Nucleus accumbens (tissue), 56 donors: ENCODE results near the gene TRIM73.
"Not testable (repeated sequence)": the region's sequence is repeated elsewhere in the genome, so short reads cannot be mapped to it uniquely, and the experiment has no call there.

Source experiments
- DNase-seq, 56 donors: peaks; one replicate each; lab custom pipeline; 2025; lab: John Stamatoyannopoulos, UW

TRIM73 gene

DNA sequence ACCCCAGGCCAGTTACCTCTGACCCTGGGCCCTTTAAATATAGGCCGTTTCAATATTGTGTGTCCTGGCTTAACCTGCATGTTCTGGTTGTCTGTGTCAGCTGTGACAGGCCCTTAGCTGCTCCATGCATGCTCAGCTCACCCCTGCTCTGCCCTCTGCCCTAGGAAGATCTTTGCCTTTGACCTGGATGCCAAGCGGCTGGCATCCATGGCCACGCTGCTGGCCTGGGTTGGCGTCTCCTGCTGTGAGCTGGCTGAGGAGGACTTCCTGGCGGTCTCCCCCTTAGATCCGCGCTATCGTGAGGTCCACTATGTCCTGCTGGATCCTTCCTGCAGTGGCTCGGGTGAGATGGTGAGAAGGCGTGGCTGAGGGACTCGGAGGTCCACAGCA lies 20.0 kb downstream of the TRIM73 start:
- DNase-seq: not testable (repeated sequence)

DNA sequence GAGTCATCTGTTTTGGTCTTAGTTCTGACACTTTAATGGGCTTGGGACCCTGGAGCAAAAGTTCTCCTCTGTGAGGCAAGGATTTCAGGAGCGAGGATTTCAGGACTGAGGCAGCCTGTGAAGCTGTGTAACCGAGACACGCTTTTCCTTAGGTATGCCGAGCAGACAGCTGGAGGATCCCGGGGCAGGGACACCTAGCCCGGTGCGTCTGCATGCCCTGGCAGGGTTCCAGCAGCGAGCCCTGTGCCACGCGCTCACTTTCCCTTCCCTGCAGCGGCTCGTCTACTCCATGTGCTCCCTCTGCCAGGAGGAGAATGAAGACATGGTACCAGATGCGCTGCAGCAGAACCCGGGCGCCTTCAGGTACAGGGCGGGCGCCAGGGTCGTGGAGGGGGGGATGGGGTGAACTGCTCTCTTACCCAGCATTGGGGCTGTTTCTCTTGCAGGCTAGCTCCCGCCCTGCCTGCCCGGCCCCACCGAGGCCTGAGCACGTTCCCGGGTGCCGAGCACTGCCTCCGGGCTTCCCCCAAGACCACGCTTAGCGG lies 20.5 kb downstream of the TRIM73 start:
- DNase-seq: not testable (repeated sequence)

DNA sequence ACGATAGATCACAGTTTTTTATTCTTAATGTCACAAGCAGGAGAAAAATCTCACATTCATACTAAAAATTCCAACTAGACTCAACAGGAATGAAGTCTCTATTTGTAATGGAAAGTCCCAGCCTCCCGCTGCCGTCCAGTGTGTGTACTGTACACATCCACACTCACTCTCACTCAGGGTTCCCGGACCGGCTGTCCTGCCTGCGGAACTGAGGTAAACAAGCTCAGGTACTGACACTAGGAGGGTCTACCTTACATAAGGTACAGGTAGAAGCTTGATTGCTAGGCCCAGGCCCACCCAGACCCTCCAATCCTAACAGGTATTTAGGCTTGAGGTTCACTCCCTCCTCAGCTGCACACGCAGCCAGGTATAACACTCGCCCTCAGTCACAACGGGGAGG lies 21.4 kb downstream of the TRIM73 start:
- not testable (repeated sequence) for DNase-seq

DNA sequence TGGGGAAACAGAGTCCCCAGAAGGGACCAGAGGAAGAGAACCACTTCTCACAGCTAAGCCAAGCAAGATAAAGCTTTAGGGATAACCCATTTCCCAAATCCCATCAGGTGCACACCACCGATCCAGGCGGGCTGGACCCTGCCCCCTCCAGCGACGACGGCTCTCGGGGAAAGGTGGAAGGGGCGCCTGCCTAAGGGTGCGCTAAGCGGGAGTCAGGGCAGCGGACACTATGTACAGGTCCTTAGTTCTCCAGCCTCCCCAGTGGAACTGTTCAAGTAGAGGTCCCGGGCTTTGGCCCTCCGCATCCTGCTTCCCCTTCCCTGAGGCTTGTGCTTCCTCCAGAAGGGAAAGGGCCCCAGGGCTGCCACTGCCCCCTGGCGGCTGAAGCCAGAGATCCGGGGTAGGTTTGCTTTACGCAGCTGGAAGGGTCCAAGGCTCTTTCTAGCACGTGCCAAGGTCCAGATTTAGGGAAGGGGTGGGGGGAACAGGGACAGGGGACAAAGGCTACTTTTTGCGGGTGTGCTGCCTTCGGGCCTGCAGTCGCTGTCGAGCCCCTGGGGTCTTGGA lies 22.9 kb downstream of the TRIM73 start:
- not testable (repeated sequence) for DNase-seq

DNA sequence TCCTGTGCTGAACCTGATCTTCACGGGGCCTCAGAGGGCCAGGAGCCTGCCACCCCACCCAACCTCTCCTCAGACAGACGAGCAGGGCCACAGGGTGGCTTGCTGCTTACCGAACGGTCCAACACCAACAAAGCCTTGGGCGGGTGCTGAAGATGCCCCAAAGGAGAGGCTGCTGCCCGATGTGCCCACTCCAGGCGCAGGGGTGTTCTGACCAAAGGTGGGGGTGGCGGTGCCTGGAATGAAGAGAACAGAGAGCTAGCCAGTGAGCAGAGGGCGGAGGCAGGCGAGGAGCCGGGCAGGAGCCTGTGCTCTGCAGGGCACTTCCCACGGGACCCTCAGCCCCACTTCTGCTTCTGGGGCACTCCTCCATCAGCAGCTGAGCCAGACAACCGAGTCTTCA lies 23.8 kb downstream of the TRIM73 start:
- DNase-seq: not testable (repeated sequence)

DNA sequence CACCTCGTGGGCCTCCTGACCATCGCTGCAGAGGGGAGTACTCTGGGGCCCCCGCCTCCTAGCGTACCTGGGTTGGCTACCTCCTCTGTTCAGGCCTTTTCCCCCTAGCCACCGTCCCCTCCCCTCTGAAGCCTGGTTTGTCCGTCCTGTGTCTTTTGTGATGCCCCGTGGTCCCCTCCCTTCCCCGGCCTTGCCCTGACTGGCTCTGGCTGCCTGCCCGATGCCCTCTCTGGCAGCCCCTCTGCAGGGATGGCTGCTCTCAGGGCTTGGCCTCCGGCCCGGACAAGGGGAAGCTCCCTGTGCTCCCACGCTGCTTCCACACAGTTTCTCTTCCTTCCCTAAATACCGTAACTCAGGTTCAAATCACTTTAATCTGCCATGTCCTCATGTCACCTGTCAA lies 24.3 kb downstream of the TRIM73 start:
- DNase-seq: peak in 14 of 56 donors; percentile 0 to 37 (median 12)

DNA sequence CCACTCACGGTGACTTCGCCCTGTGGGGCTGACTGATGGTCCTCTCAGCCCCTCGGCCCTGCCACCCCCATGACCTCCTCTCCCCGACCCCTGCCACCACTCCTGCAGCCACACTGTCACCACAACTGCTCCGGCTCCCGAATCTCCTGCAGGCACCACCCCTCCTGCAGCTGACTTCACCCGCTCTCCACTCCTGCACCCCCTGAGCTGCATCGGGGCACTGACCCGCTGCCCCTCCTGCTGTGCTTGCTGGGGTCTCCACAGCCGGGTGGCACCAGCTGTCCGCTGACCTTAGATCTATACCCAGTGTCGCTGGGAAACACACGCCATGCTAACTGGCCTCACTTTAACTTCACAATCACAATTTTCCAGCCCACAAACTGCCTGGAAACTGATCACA lies 24.7 kb downstream of the TRIM73 start:
- not testable (repeated sequence) for DNase-seq

DNA sequence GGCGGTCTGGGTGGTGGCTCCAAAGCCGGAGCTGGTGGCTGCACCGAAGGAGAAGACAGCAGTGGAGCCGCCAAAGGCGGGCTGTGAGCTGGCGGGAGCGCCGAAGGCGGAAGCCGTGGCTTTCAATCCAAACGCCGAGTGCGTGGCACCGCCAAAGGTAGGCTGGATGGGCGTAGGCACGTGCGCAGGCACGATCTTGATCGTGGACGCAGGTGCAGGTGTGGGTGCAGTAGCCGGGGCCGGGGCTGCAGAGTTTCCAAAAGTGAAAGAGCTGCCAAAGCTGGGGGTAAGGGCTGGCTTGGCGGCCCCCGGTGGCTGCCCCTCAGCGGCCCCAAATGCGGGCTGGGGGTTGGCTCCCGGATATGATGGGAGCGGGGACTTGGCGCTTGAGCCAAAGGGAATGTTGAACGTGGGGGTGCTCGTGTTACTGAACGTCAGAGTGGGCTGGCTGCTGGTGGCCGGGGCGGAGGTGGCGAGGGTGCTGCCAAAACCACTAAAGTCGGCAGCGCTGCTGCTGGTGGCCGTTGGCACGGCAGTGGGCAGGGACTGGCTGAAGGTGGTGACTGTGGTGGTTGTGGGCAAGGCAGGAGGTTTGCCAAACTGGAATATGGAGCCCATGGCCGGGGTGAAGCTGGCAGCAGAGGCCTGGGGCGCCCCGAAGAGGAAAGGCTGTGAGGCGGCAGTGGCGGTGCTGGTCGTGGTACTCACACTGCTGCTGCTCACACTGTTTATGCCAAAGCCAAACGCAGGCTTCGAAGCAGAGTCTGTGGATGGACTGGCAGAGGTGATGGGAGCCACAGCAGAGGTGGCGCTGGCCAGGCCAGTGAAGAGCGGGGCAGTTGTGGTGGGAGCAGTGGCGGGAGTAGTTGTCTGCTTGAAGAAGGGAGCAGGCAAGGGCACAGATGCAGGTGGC lies 26.6 kb downstream of the TRIM73 start:
- DNase-seq: not testable (repeated sequence)

DNA sequence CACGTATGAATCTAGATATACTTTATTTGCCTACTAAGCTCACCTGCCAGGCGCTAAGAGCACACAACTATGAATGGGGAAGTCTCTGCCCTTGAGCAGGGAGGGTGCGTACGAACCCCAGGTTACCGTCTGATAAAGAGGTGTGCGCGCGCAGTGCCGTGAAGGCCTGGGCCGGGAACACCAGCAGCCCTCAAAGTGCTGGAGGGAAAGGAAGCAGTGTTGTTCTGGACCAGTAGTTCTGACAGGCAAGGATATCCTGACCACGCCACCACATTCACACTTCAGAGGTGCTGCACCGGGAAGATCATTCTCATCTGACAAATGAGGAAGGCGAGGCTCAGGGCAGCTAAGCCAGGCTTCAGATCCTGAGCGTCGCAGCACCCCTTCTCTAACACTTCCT lies 28.1 kb downstream of the TRIM73 start:
- DNase-seq: not testable (repeated sequence)

DNA sequence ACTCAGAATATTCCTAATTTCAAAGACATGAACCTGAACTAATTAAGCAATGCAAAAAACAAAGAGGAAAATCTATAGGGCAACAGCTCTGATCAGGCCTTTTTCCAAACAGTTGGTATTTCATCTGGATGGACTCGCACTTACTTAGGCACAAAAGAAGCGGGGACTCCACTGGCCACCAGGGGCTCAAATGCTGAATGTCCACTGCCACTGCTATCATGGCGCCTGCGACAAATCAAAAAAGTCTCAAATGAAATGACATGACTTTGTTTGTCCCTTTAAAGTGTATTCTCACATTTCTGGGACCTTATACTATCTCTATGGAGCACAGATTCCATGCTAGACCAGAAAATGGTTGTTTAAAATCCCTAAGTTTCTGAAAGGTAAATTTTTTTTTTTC lies 43.6 kb downstream of the TRIM73 start:
- DNase-seq: not testable (repeated sequence)

DNA sequence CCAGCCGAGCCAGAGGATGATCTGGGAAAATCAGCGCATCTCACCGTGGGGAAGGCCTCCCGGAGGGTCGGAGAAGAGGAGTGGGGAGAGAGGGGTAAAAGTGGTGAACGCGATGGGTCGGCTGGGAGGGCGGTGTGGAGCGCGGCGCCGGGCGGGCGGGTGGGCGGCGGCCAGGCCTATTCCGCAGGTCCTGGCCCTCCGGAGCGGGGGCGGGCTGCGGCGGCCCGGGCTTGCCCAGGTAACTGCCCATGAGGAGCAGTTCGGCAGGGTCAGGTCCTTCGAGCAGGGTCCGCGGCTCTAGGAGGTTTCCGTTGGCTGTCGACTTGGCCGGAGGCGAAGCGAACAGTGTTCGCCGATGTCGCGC lies 46.7 kb downstream of the TRIM73 start:
- DNase-seq: not testable (repeated sequence)

DNA sequence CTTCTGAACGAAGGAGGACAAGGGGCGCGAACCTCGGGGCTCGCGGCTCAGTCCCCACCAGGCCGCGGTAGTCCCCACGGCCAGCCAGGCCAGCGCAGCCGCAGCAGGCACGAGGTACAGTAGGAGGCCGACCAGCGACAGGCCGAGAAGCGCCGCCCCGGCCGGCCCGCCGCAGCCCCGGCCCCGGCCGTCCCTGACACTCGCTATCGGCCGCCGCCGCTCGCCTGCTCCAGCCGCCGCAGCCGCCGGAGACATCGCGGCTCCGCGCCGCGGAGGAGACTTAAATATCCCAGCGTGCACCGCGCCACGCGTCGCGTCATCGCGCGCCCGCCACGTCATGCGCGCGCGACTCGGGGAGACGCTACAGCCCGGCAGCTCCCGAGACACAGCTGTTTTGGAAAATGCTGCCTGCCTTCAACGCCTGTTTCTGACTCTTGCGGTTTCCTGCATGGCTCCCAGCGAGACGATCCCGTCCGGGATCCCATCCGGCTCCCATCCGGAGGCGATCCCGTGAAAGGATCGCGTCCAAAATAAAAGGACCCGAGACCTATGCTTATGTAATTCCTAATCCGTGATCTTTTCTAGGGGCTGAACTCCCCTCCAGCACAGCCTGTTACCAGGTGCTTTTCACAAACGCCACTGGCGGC lies 47.2 kb downstream of the TRIM73 start:
- peak in 23 of 56 donors; percentile 3 to 64 (median 20) for DNase-seq

DNA sequence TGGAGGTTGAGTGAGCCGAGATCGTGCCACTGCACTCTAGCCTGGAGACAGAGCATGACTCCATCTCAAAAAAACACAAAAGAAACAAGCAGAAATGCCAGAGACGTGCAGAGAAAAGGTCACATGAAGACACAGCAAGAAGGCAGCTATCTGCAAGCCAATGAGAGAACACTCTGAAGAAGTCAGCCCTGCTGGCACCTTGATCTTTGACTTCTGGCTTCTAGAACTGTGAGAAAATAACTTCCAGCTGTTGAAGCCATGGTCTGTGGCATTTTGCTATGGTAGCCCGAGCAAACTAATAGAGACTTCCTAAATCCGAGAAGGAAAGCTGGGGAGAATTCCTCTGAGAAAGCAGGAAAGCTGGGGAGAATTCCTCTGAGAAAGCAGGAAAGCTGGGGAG lies 54.5 kb downstream of the TRIM73 start:
- not testable (repeated sequence) for DNase-seq

DNA sequence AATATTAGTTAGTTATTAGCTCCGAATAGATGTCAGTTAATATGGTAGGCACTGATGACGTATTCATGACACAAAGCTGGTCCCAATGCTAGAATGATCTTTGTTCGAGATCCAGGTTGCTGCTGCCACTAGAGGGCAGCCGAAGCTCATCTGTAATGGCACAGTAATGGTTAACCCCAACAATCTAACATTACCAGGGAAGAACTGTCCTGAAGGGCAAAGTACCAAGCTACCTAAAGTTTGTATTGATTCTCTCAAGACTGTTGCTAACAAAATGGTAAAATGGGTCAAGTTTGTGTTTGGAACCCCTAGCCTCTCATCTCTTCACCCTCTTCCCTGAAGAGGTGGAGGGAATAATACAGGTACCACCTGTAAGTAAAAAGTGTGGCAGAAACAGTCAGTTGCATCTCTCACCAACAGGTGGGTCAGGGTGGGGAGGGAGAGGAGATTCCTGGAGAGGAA lies 57.1 kb downstream of the TRIM73 start:
- not testable (repeated sequence) for DNase-seq
